H1 (cell line): ENCODE results near the gene LRFN3. TPM values are rescaled to one million over a fixed set of nuclear protein-coding genes. Genes with fewer than 3 reads are reported as not detected.

Source experiments
- CBX8 ChIP-seq: fragments of 300-800, 300-1000 bp; sonication (generic); IDR thresholded peaks from 2 replicates; pipeline ENCODE4 v1.7.1; 2016; ENCODE audit warnings: low read depth, low read length, borderline replicate concordance
- CHD7 ChIP-seq: fragments of 300-600 bp; sonication (generic); IDR thresholded peaks from 2 replicates; pipeline ENCODE4 v1.7.1; 2012; ENCODE audit warnings: low read length, moderate library complexity, mild to moderate bottlenecking, inconsistent platforms; ENCODE audit not compliant: insufficient replicate concordance
- CREB1 ChIP-seq: IDR thresholded peaks from 2 replicates; pipeline ENCODE4 v1.6.1; 2012; ENCODE audit warnings: inconsistent platforms
- EZH2 ChIP-seq: fragments of 200-600 bp; sonication (generic); IDR thresholded peaks from 2 replicates; pipeline ENCODE4 v1.7.1; 2012; ENCODE audit warnings: low read depth, mild to moderate bottlenecking, moderate library complexity, low read length, inconsistent platforms; ENCODE audit not compliant: severe bottlenecking
- HDAC6 ChIP-seq: IDR thresholded peaks from one replicate; pipeline ENCODE4 v1.7.1; 2012; ENCODE audit warnings: low read depth, mild to moderate bottlenecking, inconsistent platforms, low read length, moderate library complexity
- JUN ChIP-seq: IDR thresholded peaks from 2 replicates; pipeline ENCODE4 v1.6.1; 2011; ENCODE audit warnings: low read depth, mild to moderate bottlenecking, improper control_type of control experiment, low read length
- RAD21 ChIP-seq, 2 experiments: IDR thresholded peaks in 1 of 2; conservative IDR thresholded peaks in 1 of 2; 2 replicates each; pipeline ENCODE4 v1.6.1; 2011; ENCODE audit warnings: low read depth in 2 of 2, low read length in 2 of 2, improper control_type of control experiment in 1 of 2, inconsistent platforms in 1 of 2, mild to moderate bottlenecking in 1 of 2, moderate library complexity in 1 of 2
- SIX5 ChIP-seq: IDR thresholded peaks from 2 replicates; pipeline ENCODE4 v1.6.1; 2011; ENCODE audit warnings: mild to moderate bottlenecking, low read depth, low read length
- SRF ChIP-seq: IDR thresholded peaks from 2 replicates; pipeline ENCODE4 v1.6.1; 2011; ENCODE audit warnings: mild to moderate bottlenecking, low read depth, low read length, moderate library complexity
- SUZ12 ChIP-seq: fragments of 200-600 bp; sonication (generic); IDR thresholded peaks from 2 replicates; pipeline ENCODE4 v1.6.1; 2012; ENCODE audit warnings: mild to moderate bottlenecking, inconsistent platforms, low read length, moderate library complexity, mixed read lengths
- TBP ChIP-seq: IDR thresholded peaks from 2 replicates; pipeline ENCODE4 v1.6.1; 2011; ENCODE audit warnings: low read depth, low read length, improper control_type of control experiment
- TEAD4 ChIP-seq: IDR thresholded peaks from 2 replicates; pipeline ENCODE4 v1.6.1; 2012; ENCODE audit warnings: low read depth, low read length, inconsistent platforms, mixed read lengths
- polyA plus RNA-seq, 7 experiments: library from polyadenylated mRNA; depleted of rRNA in 3 of 7; stranded (reverse) in 5 of 7; unstranded in 2 of 7; fragments of >200 nt in 5 of 7; fragments of 200-250 nt in 2 of 7; gene quantifications; 1 replicate in 5 of 7; 2 replicates in 1 of 7; 4 replicates in 1 of 7; pipeline versions ENCODE4 v1.2.1 to v1.2.3, GENCODE V29; 2011 to 2013; ENCODE audit warnings: missing spikeins in 2 of 7, mixed read lengths in 2 of 7
- total RNA-seq: library from RNA; stranded (reverse); fragmentation: NEBNext Ultra II Directional; extraction: Animal tissue kit (Norgen Biotek cat#: 25700); gene quantifications from 2 replicates; pipeline ENCODE4 v1.2.1, GENCODE V29; 2021

The LRFN3 gene
- total and polyA plus RNA-seq, 2 of the 8 experiments (the other 6 are each of a cell fraction or from before 2014, with no cell fraction given): 4.6 to 16.8 TPM

- no peak for TF ChIP-seq CHD7
- TF ChIP-seq JUN: no peak
- TF ChIP-seq CREB1: no peak
- TF ChIP-seq RAD21 (IDR thresholded peaks at IDR 0.05 in 1 of 2, conservative IDR thresholded peaks at IDR 0.05 in 1 of 2; ENCODE audit: low read depth in 2 of 2, low read length in 2 of 2): no peak
- TF ChIP-seq SIX5: no peak
- TF ChIP-seq SRF: no peak
- no peak for TF ChIP-seq EZH2
- TF ChIP-seq CBX8: no peak
- no peak for TF ChIP-seq TEAD4
- no peak for TF ChIP-seq TBP
- no peak for TF ChIP-seq HDAC6
- no peak for TF ChIP-seq SUZ12
These were observed 6.1 kb downstream of the LRFN3 start (continued) for GRCh38 chr19:35942235-35942634.
